NB4 (cell line): ENCODE data around the gene AATK.

Source experiments
- CTCF ChIP-seq: IDR thresholded peaks from one replicate; pipeline ENCODE4 v1.5.1; 2012; ENCODE audit warnings: low read depth, low read length
- MYC ChIP-seq: IDR thresholded peaks from 2 replicates; pipeline ENCODE4 v1.6.1; 2011; ENCODE audit warnings: low read depth, low read length
- POLR2A ChIP-seq: IDR thresholded peaks from 2 replicates; pipeline ENCODE4 v1.6.1; 2011; ENCODE audit warnings: mild to moderate bottlenecking; ENCODE audit not compliant: insufficient read length; ENCODE audit errors: extremely low read depth

DNA sequence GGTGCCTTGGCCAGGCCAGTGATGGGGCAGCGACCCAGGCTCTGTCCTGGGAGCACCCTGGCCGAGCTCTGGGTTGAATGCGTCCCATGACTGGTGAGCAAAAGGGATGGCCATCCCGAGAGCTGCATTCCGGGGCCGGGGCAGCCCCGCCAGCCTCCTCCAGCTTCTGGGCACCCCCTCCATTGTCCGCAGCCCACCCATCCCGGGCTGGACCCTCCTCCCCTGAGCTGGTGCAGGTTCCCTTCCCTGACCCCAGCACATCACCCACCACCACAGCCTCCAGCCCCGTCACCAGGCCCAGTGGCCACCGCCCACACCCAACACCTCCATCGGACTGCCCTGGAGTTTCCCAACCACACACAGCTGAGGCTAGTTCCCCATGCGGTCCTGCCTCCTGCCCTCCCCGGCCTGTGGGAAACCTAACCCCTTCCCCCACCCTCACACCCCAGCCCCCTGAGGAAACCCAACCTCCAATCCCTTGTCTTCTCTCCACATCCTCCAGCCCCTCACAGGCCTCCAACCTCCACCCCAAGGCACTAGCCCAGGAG lies 17.0 kb downstream of the AATK start:
- TF ChIP-seq CTCF (no peak), POLR2A (no peak), MYC (peak; percentile 17; the same call in 1 of the 2 replicates)
